Esophagus muscularis mucosa (tissue), 4 donors: Measurements from ENCODE around the gene STXBP3. TPM values are rescaled to one million over a fixed set of nuclear protein-coding genes. Genes with fewer than 3 reads are reported as not detected.

Experiments
- DNase-seq: peaks from one replicate; pipeline ENCODE4 v3.0.0-alpha.2; 2017; ENCODE audit errors: extremely low spot score
- H3K27ac ChIP-seq, 4 donors: fragments of 200-600 bp; sonication (generic); replicated peaks in 1 of 4; 1 replicate in 3 of 4; 2 replicates in 1 of 4; pipeline ENCODE4 v1.5.1; 2016 to 2019; ENCODE audit warnings: mild to moderate bottlenecking in 1 of 4
- H3K27me3 ChIP-seq, 4 donors: fragments of 200-600 bp; sonication (generic); one replicate each; pipeline versions ENCODE4 v1.5.1 to v1.6.0; 2016 to 2019
- H3K36me3 ChIP-seq, 4 donors: fragments of 200-600 bp; sonication (generic); one replicate each; pipeline ENCODE4 v1.5.1; 2016 to 2019
- H3K4me1 ChIP-seq, 4 donors: fragments of 200-600 bp; sonication (generic); one replicate each; pipeline ENCODE4 v1.5.1; 2016 to 2019
- H3K4me3 ChIP-seq, 4 donors: fragments of 200-600 bp; sonication (generic); 1 replicate in 2 of 4; 2 replicates in 2 of 4; pipeline ENCODE4 v1.5.1; 2016 to 2019; ENCODE audit warnings: mild to moderate bottlenecking in 4 of 4, moderate library complexity in 1 of 4
- H3K9me3 ChIP-seq, 4 donors: fragments of 200-600 bp; sonication (generic); 1 replicate in 3 of 4; 2 replicates in 1 of 4; pipeline ENCODE4 v1.5.1; 2016 to 2019
- CTCF ChIP-seq, 3 experiments: fragments of 200-600 bp in 2 of 3; fragments of 450-650 bp in 1 of 3; sonication (generic) in 2 of 3; IDR thresholded peaks; one replicate each; pipeline ENCODE4 v1.5.1; 2017 to 2019; ENCODE audit warnings: antibody characterized with exemption in 3 of 3, mild to moderate bottlenecking in 2 of 3, moderate library complexity in 1 of 3
- EP300 ChIP-seq: sonication (generic); formaldehyde crosslinking; IDR thresholded peaks from one replicate; pipeline ENCODE4 v1.6.1; 2017; ENCODE audit warnings: antibody characterized with exemption
- POLR2A ChIP-seq: fragments of 450-650 bp; IDR thresholded peaks from one replicate; pipeline ENCODE4 v1.6.1; 2017; ENCODE audit warnings: antibody characterized with exemption, moderate library complexity, mild to moderate bottlenecking, low read depth
- POLR2AphosphoS5 ChIP-seq, 2 donors: sonication (generic); formaldehyde crosslinking; IDR thresholded peaks; one replicate each; pipeline ENCODE4 v1.6.1; 2017; ENCODE audit warnings: antibody characterized with exemption in 2 of 2
- WGBS: methylation state at CpG from one replicate; pipeline ENCODE4 v1.1.5; 2018; 5-methylcytosine and 5-hydroxymethylcytosine counted together
- intact Hi-C: fragments of 100-400 bp; cut with DNase I; formaldehyde crosslinking; loops from one replicate; pipeline ENCODE4 v1.15.1; 2023
- total RNA-seq, 4 donors: library from RNA; depleted of rRNA; stranded (reverse); fragments of >200 nt; gene quantifications; one replicate each; pipeline versions ENCODE4 v1.1.0 to v1.2.1, GENCODE V29; 2016

Gene STXBP3
- total RNA-seq, 4 donors from 2014 or later, result 54.8 to 67.7 (median 63.8) TPM

GRCh38 chr1:108858230-108858950 lies 111.9 kb downstream of the STXBP3 start:
- no peak for TF ChIP-seq CTCF (IDR thresholded peaks at IDR 0.05)
- TF ChIP-seq POLR2AphosphoS5 (IDR thresholded peaks at IDR 0.05), result no peak
- no peak for TF ChIP-seq EP300
- TF ChIP-seq POLR2A, result no peak
- no peak overlapping the region for H3K27ac ChIP-seq
- H3K27me3 ChIP-seq, result no peaks in the 10 kb centered on the region
- intact Hi-C loops, result no loop called here
- DNase-seq, result peak; percentile 8
- no peaks in the 10 kb centered on the region for H3K9me3 ChIP-seq
- H3K4me1 ChIP-seq, result peaks cover 0 to 7% (median 1%) of the 10 kb centered on the region in 4 donors
- 76% methylated on average over 6 of the region's 6 CpGs for WGBS
- no peak overlapping the region for H3K4me3 ChIP-seq
- H3K36me3 ChIP-seq, result no peaks in the 10 kb centered on the region

Other genes with a start within 250 kb of the STXBP3 start
- gene EEIG2, start 186.6 kb upstream of the STXBP3 start, total RNA-seq, result 10 to 100 TPM; 11.6 to 17.2 (median 14.4) TPM
- gene HENMT1, start 85.6 kb upstream of the STXBP3 start, total RNA-seq, result 1 to 10 TPM in 3 of 4 donors, under 1 TPM in 1; 0.83 to 3.8 (median 2.3) TPM
- gene PRPF38B, start 54.4 kb upstream of the STXBP3 start, total RNA-seq, result 10 to 100 TPM; 15.9 to 32.4 (median 16.9) TPM
- not detected for gene FNDC7, start 33.8 kb upstream of the STXBP3 start, total RNA-seq
- gene AKNAD1, start 110.4 kb downstream of the STXBP3 start, total RNA-seq, result 1 to 10 TPM in 3 of 4 donors, under 1 TPM in 1; 0.13 to 7.5 (median 1.5) TPM
- gene GPSM2, start 130.3 kb downstream of the STXBP3 start, total RNA-seq, result 100 to 1,000 TPM in 2 of 4 donors, 10 to 100 TPM in 2; 59.8 to 105 (median 90.9) TPM
- gene CLCC1, start 216.8 kb downstream of the STXBP3 start, total RNA-seq, result 10 to 100 TPM; 16.6 to 32.4 (median 25.9) TPM